Heart left ventricle (tissue), 16 donors: ENCODE data around the gene MKRN2OS. TPM values are rescaled to one million over a fixed set of nuclear protein-coding genes. Genes with fewer than 3 reads are reported as not detected.

Experiments used
- ATAC-seq, 4 donors: fragments of 200-7000 bp; cut with Tn5 transposase; one replicate each; pipeline ENCODE4 v1.9.1; 2020 to 2022; ENCODE audit warnings: moderate library complexity in 4 of 4, mild to moderate bottlenecking in 3 of 4, moderate number of reproducible peaks in 1 of 4
- DNase-seq, 5 donors: peaks; one replicate each; pipeline ENCODE4 v3.0.0-alpha.2; 2020
- H3K27ac ChIP-seq, 12 donors: fragments of 200-600 bp; sonication (generic) in 4 of 12; one replicate each; pipeline versions ENCODE4 v1.5.0 to v1.8.0; 2016 to 2022; ENCODE audit warnings: mild to moderate bottlenecking in 2 of 12
- H3K27me3 ChIP-seq, 9 donors: fragments of 200-600 bp; sonication (generic) in 2 of 9; one replicate each; pipeline versions ENCODE4 v1.5.1 to v1.8.0; 2016 to 2022; ENCODE audit warnings: mild to moderate bottlenecking in 3 of 9
- H3K36me3 ChIP-seq, 9 donors: fragments of 200-600 bp; sonication (generic) in 2 of 9; one replicate each; pipeline versions ENCODE4 v1.5.0 to v1.8.0; 2018 to 2022; ENCODE audit warnings: mild to moderate bottlenecking in 2 of 9
- H3K4me1 ChIP-seq, 12 donors: fragments of 200-600 bp; sonication (generic) in 4 of 12; one replicate each; pipeline versions ENCODE4 v1.5.0 to v1.8.0; 2016 to 2022; ENCODE audit warnings: mild to moderate bottlenecking in 3 of 12
- H3K4me3 ChIP-seq, 12 donors: fragments of 200-600 bp; sonication (generic) in 4 of 12; one replicate each; pipeline versions ENCODE4 v1.5.0 to v1.8.0; 2017 to 2022; ENCODE audit warnings: mild to moderate bottlenecking in 9 of 12, moderate library complexity in 4 of 12
- H3K9me3 ChIP-seq, 12 donors: fragments of 200-600 bp; sonication (generic) in 4 of 12; one replicate each; pipeline versions ENCODE4 v1.5.0 to v1.8.0; 2016 to 2022; ENCODE audit warnings: mild to moderate bottlenecking in 1 of 12
- POLR2A ChIP-seq, 2 donors: fragments of 450-650 bp; IDR thresholded peaks; one replicate each; pipeline ENCODE4 v1.6.1; 2017; ENCODE audit warnings: antibody characterized with exemption in 2 of 2, mild to moderate bottlenecking in 2 of 2, moderate library complexity in 2 of 2
- WGBS, 4 donors: extraction: QIAGEN DNeasy Blood & Tissue Kit in 2 of 4; methylation state at CpG; one replicate each; pipeline versions ENCODE4 v1.1.5 to v1.1.7; 2013 to 2018; 5-methylcytosine and 5-hydroxymethylcytosine counted together
- intact Hi-C, 10 donors: fragments of 100-400 bp; cut with DNase I; formaldehyde crosslinking; loops; one replicate each; pipeline versions ENCODE4 v1.11.1 to v1.14.2; 2022
- polyA plus RNA-seq, 2 donors: library from polyadenylated mRNA; stranded (reverse); fragments of 200-250 nt; gene quantifications; one replicate each; pipeline ENCODE4 v1.2.3, GENCODE V29; 2013
- total RNA-seq, 9 donors: library from RNA; depleted of rRNA in 2 of 9; stranded (reverse); fragments of >200 nt in 2 of 9; fragmentation: NEBNext Ultra II Directional in 3 of 9; extraction: Animal tissue kit (Norgen Biotek cat#: 25700) in 3 of 9; gene quantifications; one replicate each; pipeline versions ENCODE4 v1.1.0 to v1.2.4, GENCODE V29; 2016 to 2023
- TF ChIP-seq, protein P1 (sequence below), 12 donors: fragments of 200-600 bp; sonication (generic) in 4 of 12; IDR thresholded peaks; one replicate each; pipeline versions ENCODE4 v1.5.0 to v1.8.0; 2018 to 2022; ENCODE audit warnings: antibody characterized with exemption in 12 of 12, mild to moderate bottlenecking in 5 of 12
- donor health status: ischemic (EF 13 %, LVEDD 7.1; RV severe dilation, severe dysfunction).
- donor health status: healthy with polysubstance abuse.
- donor health status: DM: no; HTN: yes; CAD: no.
- donor health status: DM: no; HTN: no; CAD: no.
- donor health status: ischemic (EF 25% LVEDD 6.9; RV normal size, moderate dysfunction).
- donor health status: ischemic (EF 25% LVEDD 5.7; RV mildly dilated, moderate dysfunction).
- donor health status: healthy.
- donor health status: DM: yes; HTN: yes; CAD: no.
- donor health status: ischemic (EF 35%, LVEDD 5.7; RV mildly dilated, moderate dysfunction).
- donor health status: nonischemic (EF 11% LVEDD 7.7; RV severe dilation, severe dysfunction).
- donor health status: DM: yes; HTN: yes; CAD: no.
- donor health status: PGD.
- donor health status: ischemic (EF 29% LVEDD 5.4; RV normal size, mild dysfunction).
- donor health status: nonischemic (EF 23%, LVEDD 6.1; RV moderate dilation, normal function).

MKRN2OS gene
- total and polyA plus RNA-seq, 11 donors = 0.42 to 11.4 (median 1.1) TPM; not detected in 4

DNA sequence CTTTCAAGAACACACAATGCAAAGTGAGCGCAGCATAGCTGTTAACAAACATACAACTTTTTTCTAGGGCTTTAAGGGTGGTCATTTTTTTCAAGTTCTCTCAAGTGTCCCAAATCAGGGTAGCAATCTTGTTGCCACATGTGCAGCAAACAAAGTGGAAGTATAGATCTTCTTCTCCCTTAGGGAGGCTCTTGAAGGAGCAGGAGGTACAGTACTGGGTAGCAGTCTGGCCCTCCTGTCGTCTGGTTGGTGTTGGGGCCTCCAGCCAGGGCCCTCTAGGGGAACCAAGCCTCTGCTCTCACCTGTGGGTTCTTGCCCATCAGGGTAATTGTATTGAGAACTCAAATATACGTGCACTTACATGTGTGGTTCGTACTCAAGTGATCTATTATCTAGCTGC is 37.4 kb upstream of the MKRN2OS start:
- peak overlapping the region in 1 of 12 donors; percentile 15 for H3K27ac ChIP-seq
- H3K36me3 ChIP-seq = peaks cover 2 to 100% (median 96%) of the 10 kb centered on the region in 9 donors
- ATAC-seq (no peak), DNase-seq (no peak)
- 70 to 80% (median 75%) methylated on average over 4 of the region's 4 CpGs for WGBS, 4 donors
- no peak overlapping the region for H3K4me3 ChIP-seq
- intact Hi-C loops = loop anchor here in 1 of 10 donors (10.0 kb wide), 1 partner anchor 142 kb away; no protein-coding TSS in a partner anchor
- H3K4me1 ChIP-seq = peaks cover 0 to 22% (median 7%) of the 10 kb centered on the region in 12 donors
- TF ChIP-seq POLR2A (IDR thresholded peaks at IDR 0.05) = no peak
- TF ChIP-seq, protein P1, sequence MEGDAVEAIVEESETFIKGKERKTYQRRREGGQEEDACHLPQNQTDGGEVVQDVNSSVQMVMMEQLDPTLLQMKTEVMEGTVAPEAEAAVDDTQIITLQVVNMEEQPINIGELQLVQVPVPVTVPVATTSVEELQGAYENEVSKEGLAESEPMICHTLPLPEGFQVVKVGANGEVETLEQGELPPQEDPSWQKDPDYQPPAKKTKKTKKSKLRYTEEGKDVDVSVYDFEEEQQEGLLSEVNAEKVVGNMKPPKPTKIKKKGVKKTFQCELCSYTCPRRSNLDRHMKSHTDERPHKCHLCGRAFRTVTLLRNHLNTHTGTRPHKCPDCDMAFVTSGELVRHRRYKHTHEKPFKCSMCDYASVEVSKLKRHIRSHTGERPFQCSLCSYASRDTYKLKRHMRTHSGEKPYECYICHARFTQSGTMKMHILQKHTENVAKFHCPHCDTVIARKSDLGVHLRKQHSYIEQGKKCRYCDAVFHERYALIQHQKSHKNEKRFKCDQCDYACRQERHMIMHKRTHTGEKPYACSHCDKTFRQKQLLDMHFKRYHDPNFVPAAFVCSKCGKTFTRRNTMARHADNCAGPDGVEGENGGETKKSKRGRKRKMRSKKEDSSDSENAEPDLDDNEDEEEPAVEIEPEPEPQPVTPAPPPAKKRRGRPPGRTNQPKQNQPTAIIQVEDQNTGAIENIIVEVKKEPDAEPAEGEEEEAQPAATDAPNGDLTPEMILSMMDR (IDR thresholded peaks at IDR 0.05) = no peak
- H3K9me3 ChIP-seq = no peaks in the 10 kb centered on the region
- H3K27me3 ChIP-seq = no peaks in the 10 kb centered on the region

DNA sequence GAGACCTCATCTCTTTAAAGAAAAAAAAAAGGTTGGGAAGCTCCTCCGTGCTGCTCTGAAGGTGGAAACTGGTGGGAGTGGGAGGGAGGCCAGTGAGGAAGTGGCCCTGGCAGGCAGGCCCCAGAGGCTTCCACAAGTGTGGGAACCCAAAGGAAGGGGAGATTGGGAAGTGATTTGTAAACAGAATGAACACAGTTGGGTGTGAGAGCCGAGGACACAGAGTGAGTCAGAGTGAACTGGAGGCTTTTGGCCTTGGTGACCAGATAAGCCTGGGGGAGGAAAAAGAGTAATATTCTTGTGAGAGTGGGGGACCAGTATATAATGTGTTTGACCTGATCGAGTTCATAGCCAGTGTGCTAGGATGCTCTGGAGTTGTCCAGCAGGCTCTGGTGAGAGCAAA is 34.6 kb upstream of the MKRN2OS start:
- TF ChIP-seq, protein P1 (IDR thresholded peaks at IDR 0.05) = no peak
- no peak for TF ChIP-seq POLR2A (IDR thresholded peaks at IDR 0.05)
- Histone ChIP-seq H3K36me3 (peaks cover 2 to 99% (median 95%) of the 10 kb centered on the region in 9 donors), H3K27me3 (no peaks in the 10 kb centered on the region), H3K4me1 (peaks cover 0 to 15% (median 2%) of the 10 kb centered on the region in 12 donors), H3K4me3 (no peak overlapping the region), H3K27ac (peak overlapping the region in 2 of 12 donors; percentile 5 to 33), H3K9me3 (peaks cover 0 to 5% (median 0%) of the 10 kb centered on the region in 12 donors)
- DNase-seq (no peak), ATAC-seq (peak in 3 of 4 donors; percentile 6 to 36 (median 14))
- 34 to 51% (median 43%) methylated on average over 3 of the region's 3 CpGs for WGBS, 4 donors
- intact Hi-C loops = loop anchor here in 1 of 10 donors (10.0 kb wide), 1 partner anchor 145 kb away; no protein-coding TSS in a partner anchor

DNA sequence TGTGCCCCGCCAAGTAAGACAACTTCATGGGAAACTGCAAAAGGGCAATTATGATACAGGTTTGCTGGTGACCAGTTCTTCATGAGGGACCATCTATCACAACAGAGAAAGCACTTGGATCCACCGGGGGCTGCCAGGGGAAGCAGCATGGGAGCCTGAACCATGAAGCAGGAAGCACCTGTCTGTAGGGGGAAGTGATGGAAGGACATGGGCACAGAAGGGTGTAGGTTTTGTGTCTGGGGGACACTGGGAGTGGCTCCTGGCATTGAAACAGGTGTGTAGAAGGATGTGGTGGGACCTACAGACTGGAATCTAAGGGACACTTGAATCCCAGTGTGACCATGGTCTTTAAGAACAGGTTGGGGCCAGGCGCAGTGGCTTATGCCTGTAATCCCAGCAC is 34.2 kb upstream of the MKRN2OS start:
- H3K9me3 ChIP-seq = peaks cover 0 to 5% (median 0%) of the 10 kb centered on the region in 12 donors
- intact Hi-C loops = no loop called here
- H3K36me3 ChIP-seq = peaks cover 2 to 99% (median 95%) of the 10 kb centered on the region in 9 donors
- DNase-seq = no peak
- no peak overlapping the region for H3K4me3 ChIP-seq
- TF ChIP-seq POLR2A (IDR thresholded peaks at IDR 0.05) = no peak
- TF ChIP-seq, protein P1 (IDR thresholded peaks at IDR 0.05) = no peak
- ATAC-seq = no peak
- H3K27me3 ChIP-seq = no peaks in the 10 kb centered on the region
- H3K4me1 ChIP-seq = peaks cover 0 to 20% (median 5%) of the 10 kb centered on the region in 12 donors
- H3K27ac ChIP-seq = peak overlapping the region in 1 of 12 donors; percentile 33
- WGBS, 4 donors = 83 to 89% (median 84%) methylated on average over 3 of the region's 3 CpGs

DNA sequence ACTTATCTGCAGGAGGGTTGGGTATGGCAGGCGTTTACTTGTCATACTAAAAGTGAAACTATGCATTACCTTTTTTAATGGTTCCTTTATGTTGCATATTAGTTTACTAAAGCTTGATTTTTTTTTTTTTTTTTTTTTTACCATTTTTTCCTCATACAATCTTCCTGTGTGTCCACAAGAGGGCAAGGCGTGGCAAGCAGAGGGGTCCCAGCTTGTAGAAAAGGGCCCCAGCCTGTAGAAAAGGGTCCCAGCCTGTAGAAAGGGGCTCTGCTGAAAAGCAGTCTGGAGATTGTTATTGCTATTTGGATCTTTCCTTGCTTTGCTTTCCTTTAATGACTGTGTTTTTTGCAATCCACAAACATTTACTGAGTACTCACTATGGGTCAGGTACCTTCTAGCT is 33.4 kb upstream of the MKRN2OS start:
- no peak for ATAC-seq
- Histone ChIP-seq H3K27me3 (no peaks in the 10 kb centered on the region), H3K9me3 (peaks cover 0 to 5% (median 0%) of the 10 kb centered on the region in 12 donors), H3K27ac (no peak overlapping the region), H3K36me3 (peaks cover 2 to 99% (median 95%) of the 10 kb centered on the region in 9 donors), H3K4me1 (peaks cover 6 to 27% (median 11%) of the 10 kb centered on the region in 12 donors), H3K4me3 (no peak overlapping the region)
- no peak for DNase-seq
- WGBS, 4 donors = 91 to 96% (median 93%) methylated on average over 2 of the region's 2 CpGs
- intact Hi-C loops = no loop called here
- no peak for TF ChIP-seq POLR2A (IDR thresholded peaks at IDR 0.05)
- TF ChIP-seq, protein P1 (IDR thresholded peaks at IDR 0.05) = peak in 3 of 12 donors; percentile 3 to 7 (median 7)
